Duodenal mucosa (tissue), 2 donors: ENCODE data around the gene DBNDD2.
A peak's percentile ranks its signal among the peaks of the same experiment; 100 is the strongest.

Experiments used
- H3K27ac ChIP-seq: one replicate; pipeline ENCODE4 v1.7.0; 2013; ENCODE audit warnings: low read depth, low read length
- H3K27me3 ChIP-seq, 2 donors: one replicate each; pipeline ENCODE4 v1.7.0; 2013; ENCODE audit warnings: low read length in 2 of 2, control low read depth in 1 of 2; ENCODE audit not compliant: insufficient read depth in 2 of 2, control insufficient read depth in 1 of 2
- H3K36me3 ChIP-seq, 2 donors: one replicate each; pipeline ENCODE4 v1.7.0; 2013; ENCODE audit warnings: low read length in 2 of 2, control low read depth in 1 of 2; ENCODE audit not compliant: insufficient read depth in 2 of 2, control insufficient read depth in 1 of 2
- H3K4me1 ChIP-seq, 2 donors: one replicate each; pipeline ENCODE4 v1.7.0; 2013; ENCODE audit warnings: low read length in 2 of 2, control low read depth in 1 of 2; ENCODE audit not compliant: insufficient read depth in 2 of 2, control insufficient read depth in 1 of 2
- H3K4me3 ChIP-seq, 2 donors: one replicate each; pipeline ENCODE4 v1.7.0; 2013; ENCODE audit warnings: low read length in 2 of 2, low read depth in 1 of 2
- H3K9ac ChIP-seq, 2 donors: one replicate each; pipeline ENCODE4 v1.7.0; 2013; ENCODE audit warnings: low read length in 2 of 2, low read depth in 1 of 2
- H3K9me3 ChIP-seq, 2 donors: one replicate each; pipeline ENCODE4 v1.7.0; 2013; ENCODE audit warnings: low read length in 2 of 2, control low read depth in 1 of 2; ENCODE audit not compliant: control insufficient read depth in 1 of 2

Gene DBNDD2, protein sequence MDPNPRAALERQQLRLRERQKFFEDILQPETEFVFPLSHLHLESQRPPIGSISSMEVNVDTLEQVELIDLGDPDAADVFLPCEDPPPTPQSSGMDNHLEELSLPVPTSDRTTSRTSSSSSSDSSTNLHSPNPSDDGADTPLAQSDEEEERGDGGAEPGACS

DNA sequence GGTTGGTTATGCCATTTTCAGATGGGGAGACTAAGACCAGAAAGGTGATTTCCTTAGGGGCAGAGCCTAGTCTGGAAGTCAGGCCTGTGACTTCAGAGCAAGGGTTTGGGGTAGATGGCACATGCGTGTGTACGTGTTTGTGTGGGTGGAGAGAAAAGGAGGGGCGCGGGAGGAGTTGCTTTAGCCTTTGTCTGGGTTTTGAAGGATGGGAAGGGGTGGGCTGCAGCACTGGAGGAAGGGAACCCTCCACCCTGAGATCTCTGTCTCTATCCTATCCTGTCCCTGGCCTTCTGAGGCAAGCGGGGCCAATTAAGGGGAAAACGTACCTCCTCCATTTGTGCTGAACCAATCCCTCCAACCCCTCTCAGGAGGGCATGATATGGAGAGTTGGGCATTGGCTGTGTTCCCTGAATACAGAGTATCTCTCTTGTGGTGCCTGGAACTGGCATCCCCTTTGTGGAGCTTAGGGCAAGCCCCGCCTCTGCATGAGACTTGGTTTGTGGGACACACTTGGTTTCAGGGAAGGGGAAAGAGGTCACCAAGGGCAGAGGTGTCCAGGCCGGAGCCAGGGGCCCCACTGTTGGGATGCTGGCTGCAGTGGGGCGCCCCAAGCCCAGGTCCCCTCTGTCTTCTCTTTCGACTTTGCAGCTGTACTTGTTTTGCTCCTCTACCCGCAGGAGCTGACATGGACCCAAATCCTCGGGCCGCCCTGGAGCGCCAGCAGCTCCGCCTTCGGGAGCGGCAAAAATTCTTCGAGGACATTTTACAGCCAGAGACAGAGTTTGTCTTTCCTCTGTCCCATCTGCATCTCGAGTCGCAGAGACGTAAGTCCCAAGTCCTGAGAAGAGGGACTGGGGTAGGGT, at the start of gene DBNDD2:
Gene DBNDD2 (plus strand): TSS at position 507 of the 863 bp plus-strand sequence. CDS start 179 bp downstream, at position 686.
- Histone ChIP-seq H3K4me3 (peak within 1 kb of the TSS; percentile 90 to 91), H3K27me3 (no peaks in the 10 kb centered on the region), H3K9ac (peak within 1 kb of the TSS; percentile 90 to 91), H3K4me1 (peaks cover 59 to 64% of the 10 kb centered on the region in 2 donors), H3K36me3 (peaks cover 0 to 23% of the 10 kb centered on the region in 2 donors), H3K9me3 (no peaks in the 10 kb centered on the region), H3K27ac (peak within 1 kb of the TSS; percentile 81)

DNA sequence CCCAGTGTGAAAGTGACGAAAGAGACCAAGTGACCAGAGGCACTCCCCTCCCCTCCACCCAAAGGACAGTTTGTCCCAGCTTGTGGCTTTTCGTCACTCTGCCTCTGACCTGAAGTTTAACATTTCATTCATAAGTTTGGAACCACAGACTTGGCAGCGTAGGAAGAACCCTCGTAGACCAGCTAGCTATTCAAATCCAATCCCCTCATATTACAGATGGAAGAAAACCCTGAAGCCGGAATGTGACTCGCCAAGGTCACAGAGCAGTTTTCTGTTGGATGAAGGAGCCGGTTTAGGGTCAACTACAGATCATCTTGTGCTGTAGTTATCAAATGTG, 49.1 kb upstream of the DBNDD2 start:
- Histone ChIP-seq H3K36me3 (no peaks in the 10 kb centered on the region), H3K4me1 (peaks cover 31 to 35% of the 10 kb centered on the region in 2 donors), H3K27ac (no peak overlapping the region), H3K4me3 (no peak overlapping the region), H3K9me3 (no peaks in the 10 kb centered on the region), H3K27me3 (no peaks in the 10 kb centered on the region), H3K9ac (no peak overlapping the region)

DNA sequence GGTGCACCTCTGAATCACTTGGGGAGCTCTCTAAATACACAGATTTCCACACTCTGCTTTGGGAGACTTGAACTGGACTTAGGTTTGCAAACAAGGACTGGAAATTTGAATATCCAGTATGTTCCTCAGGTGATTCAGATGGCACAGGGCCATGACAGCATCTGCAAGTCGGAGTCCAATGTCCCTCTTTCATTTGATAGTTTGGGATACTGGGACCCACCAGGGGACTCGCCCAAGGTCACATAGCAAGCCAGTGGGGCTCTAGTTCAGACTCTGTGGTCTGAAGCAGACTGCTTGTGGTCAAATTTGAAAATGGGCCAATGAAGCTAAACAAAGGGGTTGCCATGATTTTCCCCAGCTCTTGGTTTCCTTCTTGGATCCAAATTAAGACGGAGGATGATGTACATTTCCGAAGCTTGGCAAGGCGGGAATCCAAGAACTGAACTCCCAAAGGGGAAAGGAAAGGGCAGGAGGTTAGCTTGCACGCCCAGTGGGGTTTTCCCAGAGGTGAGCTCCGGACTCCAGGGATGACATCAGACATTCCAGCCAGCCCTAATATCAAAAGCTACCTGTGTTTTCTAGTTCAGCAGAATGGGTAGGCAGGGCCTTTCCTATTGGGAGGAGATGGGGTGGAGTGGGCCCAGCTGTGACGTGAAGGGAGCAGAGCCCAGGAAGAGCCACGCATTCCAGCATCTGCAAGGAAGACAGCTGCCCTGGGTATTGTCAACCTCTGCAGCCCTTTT, 48.5 kb upstream of the DBNDD2 start:
- Histone ChIP-seq H3K4me1 (peaks cover 34 to 37% of the 10 kb centered on the region in 2 donors), H3K27ac (peak overlapping the region; percentile 13), H3K9ac (no peak overlapping the region), H3K36me3 (no peaks in the 10 kb centered on the region), H3K4me3 (no peak overlapping the region), H3K9me3 (no peaks in the 10 kb centered on the region), H3K27me3 (no peaks in the 10 kb centered on the region)

DNA sequence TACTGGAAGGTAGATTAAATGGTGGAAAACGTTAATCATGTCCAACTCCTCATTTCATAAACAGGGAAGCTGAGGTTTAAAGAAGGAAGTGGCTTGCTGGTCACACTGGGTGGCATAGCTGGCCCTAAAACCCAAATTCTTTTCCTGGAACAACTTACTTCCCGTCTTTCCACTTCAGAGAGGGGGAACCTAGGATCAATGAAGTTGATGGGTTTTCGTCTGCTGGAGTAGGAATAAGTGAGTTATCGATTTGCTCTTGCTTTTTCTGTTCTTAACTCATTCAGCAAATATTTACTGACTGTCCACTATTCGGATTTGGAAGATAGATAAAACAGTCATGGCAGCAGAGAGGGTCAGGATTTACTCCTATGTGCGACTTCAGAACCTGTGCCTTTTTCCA, 46.3 kb upstream of the DBNDD2 start:
- Histone ChIP-seq H3K9ac (no peak overlapping the region), H3K4me3 (no peak overlapping the region), H3K27ac (no peak overlapping the region), H3K4me1 (peaks cover 27 to 41% of the 10 kb centered on the region in 2 donors), H3K27me3 (no peaks in the 10 kb centered on the region), H3K36me3 (peaks cover 9 to 16% of the 10 kb centered on the region in 2 donors), H3K9me3 (no peaks in the 10 kb centered on the region)

DNA sequence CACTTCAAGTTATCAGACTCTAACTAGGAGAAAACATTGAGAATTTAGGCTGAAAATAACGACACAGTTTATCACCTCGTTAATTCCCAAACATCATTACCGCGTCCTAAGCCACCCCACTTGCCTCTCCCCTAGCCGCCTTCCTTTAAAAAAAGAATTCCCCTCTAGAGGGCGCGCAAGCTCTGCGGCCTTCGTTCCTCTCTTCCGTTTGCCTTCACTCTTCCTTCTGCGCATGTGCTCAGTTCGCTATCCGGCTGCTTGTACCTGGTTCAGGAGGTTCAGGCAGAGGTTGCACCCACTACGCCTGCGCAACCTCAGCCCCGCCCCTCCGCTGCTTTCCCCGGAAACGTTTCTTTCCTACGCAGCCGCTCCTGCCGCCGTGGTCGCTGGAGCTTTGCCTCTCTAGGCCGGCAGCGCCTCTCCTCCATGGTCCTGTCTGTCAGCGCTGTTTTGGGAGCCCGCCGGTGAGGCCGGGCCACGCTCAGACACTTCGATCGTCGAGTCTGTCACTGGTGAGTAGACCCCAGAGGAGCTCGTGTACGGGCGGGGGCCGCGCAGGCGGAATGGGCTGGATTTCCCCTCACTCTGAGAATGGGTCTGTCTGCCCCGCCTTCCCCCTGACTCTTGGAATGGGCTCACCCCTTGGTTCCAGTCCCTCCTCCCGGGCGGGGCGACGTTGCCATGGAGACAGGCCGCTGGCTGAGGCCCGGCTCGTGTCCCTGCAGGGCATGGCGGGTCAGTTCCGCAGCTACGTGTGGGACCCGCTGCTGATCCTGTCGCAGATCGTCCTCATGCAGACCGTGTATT, 45.1 kb upstream of the DBNDD2 start, which contains the start of gene SYS1:
Gene SYS1 (plus strand): TSS at position 353 of the 807 bp plus-strand sequence. CDS start 376 bp downstream, at position 729.
- peaks cover 27 to 45% of the 10 kb centered on the region in 2 donors for H3K4me1 ChIP-seq
- H3K4me3 ChIP-seq = peak within 1 kb of the TSS; percentile 85 to 98
- H3K27ac ChIP-seq = peak within 1 kb of the TSS; percentile 99
- H3K27me3 ChIP-seq = no peaks in the 10 kb centered on the region
- peaks cover 19 to 28% of the 10 kb centered on the region in 2 donors for H3K36me3 ChIP-seq
- H3K9me3 ChIP-seq = no peaks in the 10 kb centered on the region
- H3K9ac ChIP-seq = peak within 1 kb of the TSS; percentile 83 to 94

DNA sequence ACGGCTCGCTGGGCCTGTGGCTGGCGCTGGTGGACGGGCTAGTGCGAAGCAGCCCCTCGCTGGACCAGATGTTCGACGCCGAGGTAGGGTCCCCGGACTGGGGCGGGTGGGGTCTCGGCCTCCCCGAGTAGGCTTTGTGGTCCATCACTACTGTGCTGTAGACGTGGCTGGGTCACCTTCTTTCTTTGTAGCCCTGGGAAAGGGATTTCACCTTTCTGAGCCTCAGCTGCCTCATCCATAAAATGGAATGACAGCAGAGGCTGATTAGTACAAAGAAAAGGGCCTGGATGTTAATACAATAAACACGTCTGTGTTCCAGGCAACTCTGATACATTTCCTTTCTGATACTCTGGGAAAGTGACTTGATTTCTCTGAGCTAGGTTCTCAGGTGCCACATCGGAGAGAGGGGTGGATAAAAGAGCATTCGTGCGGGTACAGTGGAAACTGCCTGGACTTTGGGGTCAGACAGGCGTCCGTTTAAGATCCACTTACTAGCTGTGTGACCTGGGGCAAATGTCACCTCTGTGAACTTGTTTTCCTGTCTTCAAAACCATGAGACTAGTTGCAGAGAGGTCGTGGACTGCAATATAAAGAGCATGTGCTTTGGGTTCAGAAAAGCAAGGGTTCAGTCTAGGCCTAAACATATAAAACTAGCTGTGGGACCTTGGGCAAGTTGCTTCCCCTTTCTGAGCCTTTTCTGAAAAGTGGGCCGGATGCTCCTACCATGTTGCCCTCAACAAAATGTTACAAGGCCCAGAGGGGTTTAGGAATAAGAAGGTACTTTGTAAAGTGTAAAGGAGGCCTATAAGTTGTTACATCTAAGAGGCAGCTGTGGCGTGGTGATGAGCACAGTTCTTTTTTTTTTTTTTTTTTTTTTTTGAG, 44.2 kb upstream of the DBNDD2 start:
- Histone ChIP-seq H3K9ac (peak overlapping the region; percentile 83 to 94), H3K27me3 (no peaks in the 10 kb centered on the region), H3K36me3 (peaks cover 27 to 35% of the 10 kb centered on the region in 2 donors), H3K9me3 (no peaks in the 10 kb centered on the region), H3K4me3 (peak overlapping the region; percentile 85 to 98), H3K27ac (peak overlapping the region; percentile 32), H3K4me1 (peaks cover 19 to 47% of the 10 kb centered on the region in 2 donors)

DNA sequence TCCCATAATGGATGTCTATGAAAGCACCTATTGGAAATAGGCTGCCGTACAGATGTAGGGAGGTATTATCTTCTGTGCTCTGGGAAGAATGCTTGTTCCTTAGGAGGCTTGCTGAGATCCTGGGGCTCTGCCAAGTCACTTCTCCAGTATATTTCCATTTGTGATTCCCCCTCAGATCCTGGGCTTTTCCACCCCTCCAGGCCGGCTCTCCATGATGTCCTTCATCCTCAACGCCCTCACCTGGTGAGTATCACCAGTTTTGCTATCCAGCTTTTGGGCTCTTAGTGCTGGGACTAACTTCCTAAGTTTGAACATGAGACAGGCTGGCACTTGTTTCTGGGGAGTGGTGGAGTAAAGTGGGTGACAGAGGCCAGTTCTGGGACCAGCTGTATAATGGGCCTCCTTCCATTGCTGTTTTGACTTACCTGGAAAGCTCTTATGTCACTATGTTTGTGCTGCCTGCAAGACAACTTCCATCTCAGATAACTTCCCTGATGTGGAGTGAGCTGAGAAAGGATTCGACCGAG, 42.6 kb upstream of the DBNDD2 start:
- no peak overlapping the region for H3K9ac ChIP-seq
- peaks cover 7 to 44% of the 10 kb centered on the region in 2 donors for H3K4me1 ChIP-seq
- H3K27ac ChIP-seq = no peak overlapping the region
- H3K36me3 ChIP-seq = peaks cover 27 to 35% of the 10 kb centered on the region in 2 donors
- no peaks in the 10 kb centered on the region for H3K27me3 ChIP-seq
- H3K4me3 ChIP-seq = no peak overlapping the region
- H3K9me3 ChIP-seq = no peaks in the 10 kb centered on the region

DNA sequence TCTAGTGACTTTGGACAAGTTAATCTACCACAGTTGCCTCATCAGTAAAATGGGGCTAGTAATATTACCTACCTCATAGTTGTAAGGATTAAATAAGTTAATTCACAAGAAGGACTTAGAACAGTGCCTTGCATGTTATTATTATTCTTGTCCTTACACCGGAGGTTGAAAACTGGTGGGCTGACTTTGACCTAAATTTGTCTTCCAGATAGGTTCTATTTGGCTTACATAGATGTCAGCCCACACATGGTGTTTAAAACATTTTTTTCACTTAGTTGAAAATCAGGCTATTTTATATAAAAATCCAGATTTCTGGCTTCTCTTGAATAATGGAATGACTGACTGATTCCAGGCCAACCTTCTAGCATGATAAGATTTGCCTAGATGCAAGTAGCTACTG, 41.9 kb upstream of the DBNDD2 start:
- Histone ChIP-seq H3K36me3 (peaks cover 27 to 35% of the 10 kb centered on the region in 2 donors), H3K4me3 (no peak overlapping the region), H3K27me3 (no peaks in the 10 kb centered on the region), H3K9ac (no peak overlapping the region), H3K4me1 (peaks cover 11 to 46% of the 10 kb centered on the region in 2 donors), H3K9me3 (no peaks in the 10 kb centered on the region), H3K27ac (no peak overlapping the region)

DNA sequence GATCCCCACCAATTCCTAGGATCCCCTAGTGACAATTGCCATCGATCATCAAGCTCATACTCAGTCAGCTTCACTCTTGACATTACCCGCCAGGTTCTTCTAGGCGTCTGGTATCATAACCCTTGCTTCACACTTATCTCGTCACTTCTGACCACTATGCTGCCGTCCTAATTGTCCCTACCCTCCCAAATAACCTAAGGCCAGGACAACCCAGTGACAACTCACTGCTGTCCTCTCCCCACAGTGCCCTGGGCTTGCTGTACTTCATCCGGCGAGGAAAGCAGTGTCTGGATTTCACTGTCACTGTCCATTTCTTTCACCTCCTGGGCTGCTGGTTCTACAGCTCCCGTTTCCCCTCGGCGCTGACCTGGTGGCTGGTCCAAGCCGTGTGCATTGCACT, 41.5 kb upstream of the DBNDD2 start:
- no peaks in the 10 kb centered on the region for H3K27me3 ChIP-seq
- H3K4me3 ChIP-seq = no peak overlapping the region
- no peak overlapping the region for H3K27ac ChIP-seq
- H3K4me1 ChIP-seq = peaks cover 15 to 49% of the 10 kb centered on the region in 2 donors
- H3K9ac ChIP-seq = no peak overlapping the region
- H3K9me3 ChIP-seq = no peaks in the 10 kb centered on the region
- H3K36me3 ChIP-seq = peaks cover 27 to 35% of the 10 kb centered on the region in 2 donors
